GM12878 (cell line): Measurements from ENCODE around the gene DPP6. TPM values are rescaled to one million over a fixed set of nuclear protein-coding genes. Genes with fewer than 3 reads are reported as not detected.

ENCODE experiments used
- ATAC-seq: fragments of 200-7000 bp; cut with Tn5 transposase; 3 replicates; pipeline ENCODE4 v1.9.1; 2020; ENCODE audit warnings: mild to moderate bottlenecking, moderate library complexity
- BruUV-seq: library from RNA; stranded (reverse); fragments of 400-500 nt; replicated peaks from 2 replicates; lab custom pipeline; 2021; lab: Mats Ljungman, UMichigan
- CTCF ChIA-PET: fragments of 300-600 bp; sonication (Branson Sonifier 250); formaldehyde crosslinking; extraction: SDS; loops from one replicate; lab custom pipeline; 2021; ENCODE audit warnings: inconsistent platforms; lab: Yijun Ruan, JAX
- POLR2A ChIA-PET: fragments of 350-600 bp; formaldehyde crosslinking; extraction: SDS; loops from one replicate; lab custom pipeline; 2021; ENCODE audit warnings: inconsistent platforms; lab: Charles Lee
- RAD21 ChIA-PET: fragments of 300-600 bp; sonication (Branson Sonifier 250); formaldehyde crosslinking; loops from one replicate; lab custom pipeline; 2023; ENCODE audit warnings: antibody characterized with exemption; ENCODE audit not compliant: unreplicated experiment; lab: Charles Lee
- SMC1A ChIA-PET: fragments of 300-600 bp; sonication (Branson Sonifier 250); formaldehyde crosslinking; loops from one replicate; lab custom pipeline; 2023; ENCODE audit not compliant: unreplicated experiment, uncharacterized antibody; lab: Charles Lee
- DNase-seq: peaks from one replicate; pipeline ENCODE4 v3.0.0-alpha.2; 2011; ENCODE audit warnings: low read depth, low spot score
- FAIRE-seq: peaks from 3 replicates; lab custom pipeline; 2011; peaks lifted over from hg19 to GRCh38; lab: Jason Lieb, UNC
- H2AFZ ChIP-seq: 2 replicates; pipeline ENCODE4 v1.6.0; 2011; ENCODE audit warnings: low read depth, low read length, control low read depth; ENCODE audit not compliant: control insufficient read depth
- H3K27ac ChIP-seq: 2 replicates; pipeline ENCODE4 v1.5.1; 2011; ENCODE audit warnings: control low read depth; ENCODE audit not compliant: control insufficient read depth, insufficient read depth
- H3K27me3 ChIP-seq, 2 experiments: replicated peaks in 1 of 2; 2 replicates each; pipeline versions ENCODE4 v1.6.0 to v1.6.1; 2011; ENCODE audit warnings: low read length in 1 of 2; ENCODE audit not compliant: control insufficient read depth in 2 of 2, insufficient read depth in 2 of 2
- H3K36me3 ChIP-seq, 2 experiments: 2 replicates each; pipeline ENCODE4 v1.5.1; 2011; ENCODE audit warnings: low read length in 1 of 2; ENCODE audit not compliant: control insufficient read depth in 2 of 2, insufficient read depth in 2 of 2
- H3K4me1 ChIP-seq: 2 replicates; pipeline ENCODE4 v1.6.1; 2011; ENCODE audit warnings: mild to moderate bottlenecking, low read length, moderate library complexity, mixed read lengths; ENCODE audit not compliant: control insufficient read depth, insufficient read depth
- H3K4me2 ChIP-seq: 2 replicates; pipeline ENCODE4 v1.6.0; 2011; ENCODE audit warnings: control low read depth; ENCODE audit not compliant: control insufficient read depth, insufficient read depth
- H3K4me3 ChIP-seq: fragments of 200-600 bp; sonication (generic); 2 replicates; pipeline ENCODE4 v1.5.1; 2016
- H3K79me2 ChIP-seq: 2 replicates; pipeline ENCODE4 v1.6.0; 2011; ENCODE audit warnings: low read length; ENCODE audit not compliant: control insufficient read depth, insufficient read depth
- H3K9ac ChIP-seq: 2 replicates; pipeline ENCODE4 v1.8.0; 2011; ENCODE audit warnings: low read length, control low read depth, mixed read lengths; ENCODE audit not compliant: control insufficient read depth, insufficient read depth
- H3K9me3 ChIP-seq: replicated peaks from 3 replicates; pipeline ENCODE4 v1.5.1; 2011; ENCODE audit warnings: mild to moderate bottlenecking, low read length; ENCODE audit not compliant: control insufficient read depth, insufficient read depth
- H4K20me1 ChIP-seq: 2 replicates; pipeline ENCODE4 v1.6.0; 2011; ENCODE audit not compliant: control insufficient read depth, insufficient read depth
- CREB1 ChIP-seq: IDR thresholded peaks from 2 replicates; pipeline ENCODE4 v1.6.1; 2012; ENCODE audit warnings: low read depth, mild to moderate bottlenecking, inconsistent platforms
- EP300 ChIP-seq, 2 experiments: fragments of 150-350 bp in 1 of 2; IDR thresholded peaks; 2 replicates each; pipeline ENCODE4 v1.6.1; 2011 to 2012; ENCODE audit warnings: low read depth in 2 of 2, low read length in 2 of 2, borderline replicate concordance in 1 of 2, improper control_type of control experiment in 1 of 2, inconsistent platforms in 1 of 2; ENCODE audit not compliant: control insufficient read depth in 1 of 2
- IRF5 ChIP-seq: fragments of 450-650 bp; IDR thresholded peaks from 2 replicates; pipeline ENCODE4 v1.6.1; 2017; ENCODE audit warnings: borderline replicate concordance
- POLR2A ChIP-seq: IDR thresholded peaks from 2 replicates; pipeline ENCODE4 v1.6.1; 2011; ENCODE audit warnings: low read depth, mild to moderate bottlenecking, low read length
- SIN3A ChIP-seq: IDR thresholded peaks from 2 replicates; pipeline ENCODE4 v1.6.1; 2012; ENCODE audit warnings: low read depth, low read length, improper control_type of control experiment
- TCF12 ChIP-seq: IDR thresholded peaks from 2 replicates; pipeline ENCODE4 v1.6.1; 2011; ENCODE audit warnings: low read depth, mild to moderate bottlenecking, low read length
- ZNF384 ChIP-seq: IDR thresholded peaks from 2 replicates; pipeline ENCODE4 v1.6.1; 2012; ENCODE audit warnings: low read depth, mild to moderate bottlenecking, low read length, improper control_type of control experiment, borderline replicate concordance
- ZZZ3 ChIP-seq: IDR thresholded peaks from 2 replicates; pipeline ENCODE4 v1.6.1; 2011; ENCODE audit warnings: low read depth; ENCODE audit not compliant: control insufficient read depth, insufficient read length
- WGBS: methylation state at CpG from one replicate; pipeline ENCODE4 v1.1.6; 2016; ENCODE audit warnings: low lambda C conversion rate; ENCODE audit not compliant: insufficient replicate concordance, insufficient coverage; ENCODE audit errors: missing lambda C conversion rate; 5-methylcytosine and 5-hydroxymethylcytosine counted together
- in situ Hi-C: fragments of 300-500 bp; cut with MboI; formaldehyde crosslinking; loops from 9 replicates; pipeline ENCODE4 v1.14.3; 2018; ENCODE audit warnings: mixed read lengths
- intact Hi-C: fragments of 100-400 bp; cut with micrococcal nuclease; formaldehyde crosslinking; loops from one replicate; pipeline ENCODE4 v1.14.2; 2022; ENCODE audit not compliant: unreplicated experiment
- polyA plus RNA-seq, 11 experiments: library from polyadenylated mRNA; depleted of rRNA in 4 of 11; unstranded in 6 of 11; stranded (reverse) in 5 of 11; fragments of >200 nt; fragmentation: Nextera tagmentation in 4 of 11; fragmentation: Illumina TruSeq in 1 of 11; extraction: Ambion mirVana in 4 of 11; extraction: Trizol in 1 of 11; gene quantifications; 1 replicate in 1 of 11; 2 replicates in 10 of 11; pipeline versions ENCODE4 v1.2.1 to v1.2.3, GENCODE V29; 2011 to 2016; ENCODE audit warnings: inconsistent platforms in 2 of 11, missing spikeins in 2 of 11, low read depth in 1 of 11
- total RNA-seq, 4 experiments: library from RNA; depleted of rRNA in 3 of 4; stranded (reverse); fragments of >200 nt in 3 of 4; fragmentation: Illumina TruSeq in 1 of 4; extraction: Trizol in 1 of 4; gene quantifications; 2 replicates each; pipeline versions ENCODE4 v1.2.1 to v1.2.3, GENCODE V29; 2013 to 2021
- TF ChIP-seq, protein P1 (sequence below): fragments of 450-650 bp; formaldehyde crosslinking; IDR thresholded peaks from 2 replicates; pipeline ENCODE4 v1.5.0; 2022; ENCODE audit warnings: mild to moderate bottlenecking, missing genetic modification characterization

Gene DPP6
- total and polyA plus RNA-seq, 10 of the 15 experiments (the other 5 are each of a cell fraction or from before 2014, with no cell fraction given), result not detected

GRCh38 chr7:154649434-154649833 lies 597.2 kb downstream of the DPP6 start:
- ATAC-seq (no peak), DNase-seq (no peak), FAIRE-seq (no peak)
- POLR2A ChIA-PET, result no interaction called here
- Histone ChIP-seq H3K36me3 (no peaks in the 10 kb centered on the region), H4K20me1 (no peaks in the 10 kb centered on the region), H3K9me3 (no peaks in the 10 kb centered on the region), H3K79me2 (no peaks in the 10 kb centered on the region), H3K4me1 (no peaks in the 10 kb centered on the region), H2AFZ (no peak overlapping the region), H3K27ac (no peak overlapping the region), H3K4me3 (no peak overlapping the region), H3K4me2 (no peak overlapping the region), H3K9ac (no peak overlapping the region), H3K27me3 (no peaks in the 10 kb centered on the region)
- RAD21 ChIA-PET, result no interaction called here
- BruUV-seq, result no TSS peak
- CTCF ChIA-PET, result no interaction called here
- SMC1A ChIA-PET, result no interaction called here
- in situ Hi-C loops (no loop called here), intact Hi-C loops (no loop called here)
- WGBS, result 29% methylated on average over 5 of the region's 5 CpGs
- TF ChIP-seq CREB1 (no peak), TCF12 (no peak), SIN3A (no peak), POLR2A (no peak), ZZZ3 (no peak), IRF5 (no peak), ZNF384 (no peak), EP300 (IDR thresholded peaks at IDR 0.05; ENCODE audit: borderline replicate concordance in 1 of 2, control insufficient read depth in 1 of 2, low read depth in 2 of 2, low read length in 2 of 2) (no peak)
- TF ChIP-seq, protein P1, sequence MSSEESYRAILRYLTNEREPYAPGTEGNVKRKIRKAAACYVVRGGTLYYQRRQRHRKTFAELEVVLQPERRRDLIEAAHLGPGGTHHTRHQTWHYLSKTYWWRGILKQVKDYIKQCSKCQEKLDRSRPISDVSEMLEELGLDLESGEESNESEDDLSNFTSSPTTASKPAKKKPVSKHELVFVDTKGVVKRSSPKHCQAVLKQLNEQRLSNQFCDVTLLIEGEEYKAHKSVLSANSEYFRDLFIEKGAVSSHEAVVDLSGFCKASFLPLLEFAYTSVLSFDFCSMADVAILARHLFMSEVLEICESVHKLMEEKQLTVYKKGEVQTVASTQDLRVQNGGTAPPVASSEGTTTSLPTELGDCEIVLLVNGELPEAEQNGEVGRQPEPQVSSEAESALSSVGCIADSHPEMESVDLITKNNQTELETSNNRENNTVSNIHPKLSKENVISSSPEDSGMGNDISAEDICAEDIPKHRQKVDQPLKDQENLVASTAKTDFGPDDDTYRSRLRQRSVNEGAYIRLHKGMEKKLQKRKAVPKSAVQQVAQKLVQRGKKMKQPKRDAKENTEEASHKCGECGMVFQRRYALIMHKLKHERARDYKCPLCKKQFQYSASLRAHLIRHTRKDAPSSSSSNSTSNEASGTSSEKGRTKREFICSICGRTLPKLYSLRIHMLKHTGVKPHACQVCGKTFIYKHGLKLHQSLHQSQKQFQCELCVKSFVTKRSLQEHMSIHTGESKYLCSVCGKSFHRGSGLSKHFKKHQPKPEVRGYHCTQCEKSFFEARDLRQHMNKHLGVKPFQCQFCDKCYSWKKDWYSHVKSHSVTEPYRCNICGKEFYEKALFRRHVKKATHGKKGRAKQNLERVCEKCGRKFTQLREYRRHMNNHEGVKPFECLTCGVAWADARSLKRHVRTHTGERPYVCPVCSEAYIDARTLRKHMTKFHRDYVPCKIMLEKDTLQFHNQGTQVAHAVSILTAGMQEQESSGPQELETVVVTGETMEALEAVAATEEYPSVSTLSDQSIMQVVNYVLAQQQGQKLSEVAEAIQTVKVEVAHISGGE (CRISPR knock-in tag), result no peak
